Measurements from ENCODE around the gene TMED10. TPM values are rescaled to one million over a fixed set of nuclear protein-coding genes. Genes with fewer than 3 reads are reported as not detected.

TMED10 gene
- total and polyA plus RNA-seq, 2 of the 13 experiments (the other 11 are each of a cell fraction or from before 2014, with no cell fraction given): 311 to 377 TPM

DNA sequence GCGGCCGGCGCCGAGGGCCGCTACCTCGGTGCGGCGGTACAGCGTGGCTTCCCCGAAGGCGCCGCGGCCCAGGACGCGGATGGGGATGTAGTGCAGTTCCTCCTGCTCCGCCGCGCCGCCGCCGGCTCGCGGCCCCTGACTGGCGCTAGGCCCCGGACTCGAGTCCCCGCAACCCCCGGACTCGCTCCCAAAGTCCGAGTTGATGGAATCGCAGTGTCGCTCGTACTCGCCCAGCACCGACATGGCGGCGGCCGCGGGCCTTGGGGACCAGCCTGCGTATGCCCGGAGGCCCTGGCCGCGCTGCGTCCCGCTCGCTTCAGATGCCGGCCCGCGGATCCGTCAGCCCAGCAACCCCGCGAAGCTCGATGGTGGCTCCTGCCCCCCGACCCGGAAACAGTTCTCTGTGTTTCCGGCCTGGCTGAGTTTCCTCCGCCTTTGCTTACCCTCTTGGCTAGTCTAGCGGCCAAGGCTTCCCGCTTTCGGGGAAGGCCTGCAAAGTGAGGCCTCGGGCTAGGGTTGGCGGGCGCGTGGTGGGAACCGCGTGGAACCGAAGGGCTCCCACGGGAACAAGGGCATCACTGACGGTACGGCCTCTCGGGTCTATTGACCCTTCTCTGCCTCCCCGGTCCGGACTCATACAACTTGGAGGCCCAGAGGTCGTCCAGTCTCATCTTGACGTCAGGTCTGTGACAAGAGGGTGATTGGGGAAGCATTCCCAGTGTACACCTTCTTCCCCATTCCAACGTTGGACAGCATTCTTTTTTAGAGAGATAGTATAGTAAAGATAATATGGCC, 49.5 kb downstream of the TMED10 start, which contains the start of gene NEK9 (continued):
- TF ChIP-seq, protein P1, sequence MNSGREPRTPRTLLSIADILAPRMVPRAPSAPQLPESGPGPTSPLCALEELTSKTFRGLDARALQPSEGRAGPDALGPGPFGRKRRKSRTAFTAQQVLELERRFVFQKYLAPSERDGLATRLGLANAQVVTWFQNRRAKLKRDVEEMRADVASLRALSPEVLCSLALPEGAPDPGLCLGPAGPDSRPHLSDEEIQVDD (CRISPR knock-in tag; IDR thresholded peaks at IDR 0.05; ENCODE audit: borderline replicate concordance): no peak; the same call in 1 of the 2 replicates
- TF ChIP-seq MAFK (conservative IDR thresholded peaks at IDR 0.05 in 1 of 2, IDR thresholded peaks at IDR 0.05 in 1 of 2; ENCODE audit: low read length in 2 of 2): no peak
- TF ChIP-seq SATB2 (CRISPR knock-in tag; IDR thresholded peaks at IDR 0.05): 0 out of 2 replicates have a peak, but pooled peaks have one; percentile 31
- TF ChIP-seq PITX1 (CRISPR knock-in tag; IDR thresholded peaks at IDR 0.05): peak; percentile 66; the same call in 1 of the 2 replicates
- TF ChIP-seq SUZ12 (IDR thresholded peaks at IDR 0.05; ENCODE audit: low read depth, low read length): no peak
- TF ChIP-seq RFXAP (CRISPR knock-in tag; IDR thresholded peaks at IDR 0.05; ENCODE audit: borderline replicate concordance): peak; percentile 77
- TF ChIP-seq ARHGAP35 (CRISPR knock-in tag; IDR thresholded peaks at IDR 0.05; ENCODE audit: borderline replicate concordance): peak; percentile 75
- no peak for TF ChIP-seq HIC2 (CRISPR knock-in tag; IDR thresholded peaks at IDR 0.05; ENCODE audit: low read depth)
- TF ChIP-seq TBL1XR1 (IDR thresholded peaks at IDR 0.05; ENCODE audit: borderline replicate concordance, low read length, partially characterized antibody): no peak
- TF ChIP-seq ZNF563 (CRISPR knock-in tag; IDR thresholded peaks at IDR 0.05): peak; percentile 95
- TF ChIP-seq NCOR1 (IDR thresholded peaks at IDR 0.05; ENCODE audit: borderline replicate concordance, low read length): no peak
- TF ChIP-seq MNT (IDR thresholded peaks at IDR 0.05): no peak
- TF ChIP-seq RFX5 (IDR thresholded peaks at IDR 0.05; ENCODE audit: low read depth, low read length): no peak
- TF ChIP-seq ZNF274 (CRISPR knock-in tag; IDR thresholded peaks at IDR 0.05): peak; percentile 77; the same call in 1 of the 2 replicates
- peak; percentile 75; the same call in 1 of the 2 replicates for TF ChIP-seq ZNF451 (CRISPR knock-in tag; IDR thresholded peaks at IDR 0.05)
- TF ChIP-seq ZFP62 (CRISPR knock-in tag; IDR thresholded peaks at IDR 0.05): no peak
- TF ChIP-seq, protein P2, sequence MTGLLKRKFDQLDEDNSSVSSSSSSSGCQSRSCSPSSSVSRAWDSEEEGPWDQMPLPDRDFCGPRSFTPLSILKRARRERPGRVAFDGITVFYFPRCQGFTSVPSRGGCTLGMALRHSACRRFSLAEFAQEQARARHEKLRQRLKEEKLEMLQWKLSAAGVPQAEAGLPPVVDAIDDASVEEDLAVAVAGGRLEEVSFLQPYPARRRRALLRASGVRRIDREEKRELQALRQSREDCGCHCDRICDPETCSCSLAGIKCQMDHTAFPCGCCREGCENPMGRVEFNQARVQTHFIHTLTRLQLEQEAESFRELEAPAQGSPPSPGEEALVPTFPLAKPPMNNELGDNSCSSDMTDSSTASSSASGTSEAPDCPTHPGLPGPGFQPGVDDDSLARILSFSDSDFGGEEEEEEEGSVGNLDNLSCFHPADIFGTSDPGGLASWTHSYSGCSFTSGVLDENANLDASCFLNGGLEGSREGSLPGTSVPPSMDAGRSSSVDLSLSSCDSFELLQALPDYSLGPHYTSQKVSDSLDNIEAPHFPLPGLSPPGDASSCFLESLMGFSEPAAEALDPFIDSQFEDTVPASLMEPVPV (CRISPR knock-in tag; IDR thresholded peaks at IDR 0.05): no peak; the same call in 1 of the 2 replicates
- TF ChIP-seq SMARCE1 (IDR thresholded peaks at IDR 0.05; ENCODE audit: borderline replicate concordance): no peak
- 0 out of 2 replicates have a peak, but pooled peaks have one; percentile 51 for TF ChIP-seq ZNF549 (CRISPR knock-in tag; IDR thresholded peaks at IDR 0.05)
- no peak for TF ChIP-seq JUNB (CRISPR knock-in tag; IDR thresholded peaks at IDR 0.05; ENCODE audit: borderline replicate concordance)
- peak; percentile 73 for TF ChIP-seq ZNF317 (CRISPR knock-in tag; IDR thresholded peaks at IDR 0.05)
- TF ChIP-seq PHF21A (CRISPR knock-in tag; IDR thresholded peaks at IDR 0.05): peak; percentile 82
- TF ChIP-seq YEATS4 (CRISPR knock-in tag; IDR thresholded peaks at IDR 0.05; ENCODE audit: borderline replicate concordance): peak; percentile 98
- peak; percentile 97 for TF ChIP-seq ZNF547 (CRISPR knock-in tag; IDR thresholded peaks at IDR 0.05)
- no peak for TF ChIP-seq NFE2 (CRISPR knock-in tag; IDR thresholded peaks at IDR 0.05)
- TF ChIP-seq ZNF446 (CRISPR knock-in tag; IDR thresholded peaks at IDR 0.05): no peak
